ENCODE data around the gene ITPK1. TPM values are rescaled to one million over a fixed set of nuclear protein-coding genes. Genes with fewer than 3 reads are reported as not detected.

ITPK1 gene
- total and polyA plus RNA-seq, 12 donors, result 47.1 to 152 (median 92.7) TPM

DNA sequence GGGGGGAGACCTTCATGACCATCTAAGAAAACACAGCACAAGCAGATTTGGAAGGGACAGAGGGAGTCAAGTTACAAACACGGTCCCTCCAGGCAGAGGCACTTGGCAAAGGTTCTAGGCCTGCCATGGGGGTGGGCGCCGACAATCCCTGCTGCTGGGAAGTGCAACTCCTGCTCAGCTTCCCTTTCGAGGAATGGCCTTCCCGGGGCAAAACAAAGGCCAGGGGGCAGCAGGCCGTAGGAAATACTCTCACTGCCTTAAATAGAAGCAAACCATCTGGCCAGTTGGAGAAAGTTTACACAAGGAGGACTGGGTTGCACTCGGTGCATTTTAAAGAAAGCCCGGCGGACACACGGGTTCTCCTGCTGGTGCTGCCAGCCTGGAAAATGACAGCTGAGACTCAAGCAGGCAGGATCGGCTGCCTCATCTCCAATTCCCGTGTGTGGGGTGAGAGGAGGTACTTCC, 65.8 kb downstream of the ITPK1 start:
- DNase-seq (no peak), ATAC-seq (peak in 5 of 8 donors; percentile 3 to 39 (median 27))
- no peaks in the 10 kb centered on the region for H3K27me3 ChIP-seq
- TF ChIP-seq, protein P1, sequence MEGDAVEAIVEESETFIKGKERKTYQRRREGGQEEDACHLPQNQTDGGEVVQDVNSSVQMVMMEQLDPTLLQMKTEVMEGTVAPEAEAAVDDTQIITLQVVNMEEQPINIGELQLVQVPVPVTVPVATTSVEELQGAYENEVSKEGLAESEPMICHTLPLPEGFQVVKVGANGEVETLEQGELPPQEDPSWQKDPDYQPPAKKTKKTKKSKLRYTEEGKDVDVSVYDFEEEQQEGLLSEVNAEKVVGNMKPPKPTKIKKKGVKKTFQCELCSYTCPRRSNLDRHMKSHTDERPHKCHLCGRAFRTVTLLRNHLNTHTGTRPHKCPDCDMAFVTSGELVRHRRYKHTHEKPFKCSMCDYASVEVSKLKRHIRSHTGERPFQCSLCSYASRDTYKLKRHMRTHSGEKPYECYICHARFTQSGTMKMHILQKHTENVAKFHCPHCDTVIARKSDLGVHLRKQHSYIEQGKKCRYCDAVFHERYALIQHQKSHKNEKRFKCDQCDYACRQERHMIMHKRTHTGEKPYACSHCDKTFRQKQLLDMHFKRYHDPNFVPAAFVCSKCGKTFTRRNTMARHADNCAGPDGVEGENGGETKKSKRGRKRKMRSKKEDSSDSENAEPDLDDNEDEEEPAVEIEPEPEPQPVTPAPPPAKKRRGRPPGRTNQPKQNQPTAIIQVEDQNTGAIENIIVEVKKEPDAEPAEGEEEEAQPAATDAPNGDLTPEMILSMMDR (IDR thresholded peaks at IDR 0.05), result peak in 3 of 9 donors; percentile 18 to 30 (median 22)
- H3K27ac ChIP-seq, result peak overlapping the region in 5 of 10 donors; percentile 3 to 72 (median 53)
- peaks cover 18 to 57% (median 49%) of the 10 kb centered on the region in 9 donors for H3K4me1 ChIP-seq
- H3K4me3 ChIP-seq, result no peak overlapping the region
- intact Hi-C loops (cut with DNase I), result loop anchor here in 3 of 10 donors (5.0 to 10.0 kb wide), 2 partner anchors 42 to 65 kb away; partner anchors contain the start of gene ITPK1 (in 2 of the 3)
- H3K9me3 ChIP-seq, result no peaks in the 10 kb centered on the region
- peaks cover 0 to 3% (median 0%) of the 10 kb centered on the region in 9 donors for H3K36me3 ChIP-seq
- WGBS, 2 donors, result 16 to 26% methylated on average over 12 of the region's 12 CpGs

DNA sequence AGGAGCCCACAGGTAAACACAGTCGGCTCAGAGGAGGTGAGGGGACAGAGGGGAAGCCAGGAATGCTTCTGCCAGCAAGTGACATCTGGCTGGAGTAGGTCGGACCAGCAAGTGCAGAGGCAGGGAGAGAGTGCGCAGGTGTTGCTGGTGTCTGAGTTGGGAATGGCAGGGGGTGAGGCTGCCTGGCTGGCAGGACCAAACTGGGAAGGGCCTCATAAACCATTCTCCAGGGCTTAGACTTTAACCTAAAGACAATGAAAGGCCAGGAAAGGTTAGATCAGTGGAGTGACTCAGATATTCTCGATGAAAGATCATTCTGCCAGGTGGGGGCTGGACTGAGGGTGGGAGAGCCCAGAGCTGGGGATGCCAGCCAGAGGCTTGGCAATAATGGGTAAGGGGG, 66.4 kb downstream of the ITPK1 start:
- no peak overlapping the region for H3K4me3 ChIP-seq
- WGBS, 2 donors, result 67 to 68% methylated on average over 4 of the region's 4 CpGs
- intact Hi-C loops (cut with DNase I), result loop anchor here in 3 of 10 donors (5.0 to 10.0 kb wide), 2 partner anchors 43 to 65 kb away; partner anchors contain the start of gene ITPK1 (in 2 of the 3)
- peak overlapping the region in 5 of 10 donors; percentile 27 to 72 (median 53) for H3K27ac ChIP-seq
- no peaks in the 10 kb centered on the region for H3K9me3 ChIP-seq
- ATAC-seq (no peak), DNase-seq (no peak)
- H3K36me3 ChIP-seq, result peaks cover 0 to 3% (median 0%) of the 10 kb centered on the region in 9 donors
- peaks cover 18 to 63% (median 52%) of the 10 kb centered on the region in 9 donors for H3K4me1 ChIP-seq
- no peaks in the 10 kb centered on the region for H3K27me3 ChIP-seq
- TF ChIP-seq, protein P1 (IDR thresholded peaks at IDR 0.05), result no peak

DNA sequence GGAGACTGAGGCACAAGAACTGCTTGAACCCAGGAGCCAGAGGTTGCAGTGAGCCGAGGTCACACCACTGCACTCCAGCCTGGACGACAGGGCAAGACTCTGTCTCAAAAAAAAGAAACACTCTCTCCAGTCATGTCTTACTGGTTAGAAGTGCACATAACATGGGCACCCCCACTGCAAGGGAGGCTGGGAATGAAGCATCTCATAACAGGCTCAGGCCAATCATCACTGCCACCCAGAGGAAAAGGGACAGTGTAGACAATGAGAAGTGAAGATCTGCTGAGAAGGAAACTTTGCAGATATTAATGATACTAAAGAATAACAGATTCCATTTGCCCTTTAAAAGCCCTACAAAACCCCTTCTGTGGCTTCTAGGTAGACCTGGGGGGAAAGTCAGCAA, 66.9 kb downstream of the ITPK1 start:
- TF ChIP-seq, protein P1 (IDR thresholded peaks at IDR 0.05), result no peak
- H3K4me1 ChIP-seq, result peaks cover 18 to 68% (median 57%) of the 10 kb centered on the region in 9 donors
- intact Hi-C loops (cut with DNase I), result loop anchor here in 3 of 10 donors (5.0 to 10.0 kb wide), 2 partner anchors 43 to 66 kb away; partner anchors contain the start of gene ITPK1 (in 2 of the 3)
- no peaks in the 10 kb centered on the region for H3K9me3 ChIP-seq
- no peaks in the 10 kb centered on the region for H3K27me3 ChIP-seq
- peak overlapping the region in 3 of 10 donors; percentile 27 to 72 (median 37) for H3K27ac ChIP-seq
- no peak for DNase-seq
- peaks cover 0 to 3% (median 0%) of the 10 kb centered on the region in 9 donors for H3K36me3 ChIP-seq
- 81 to 93% methylated on average over 2 of the region's 2 CpGs for WGBS, 2 donors
- no peak for ATAC-seq
- no peak overlapping the region for H3K4me3 ChIP-seq

DNA sequence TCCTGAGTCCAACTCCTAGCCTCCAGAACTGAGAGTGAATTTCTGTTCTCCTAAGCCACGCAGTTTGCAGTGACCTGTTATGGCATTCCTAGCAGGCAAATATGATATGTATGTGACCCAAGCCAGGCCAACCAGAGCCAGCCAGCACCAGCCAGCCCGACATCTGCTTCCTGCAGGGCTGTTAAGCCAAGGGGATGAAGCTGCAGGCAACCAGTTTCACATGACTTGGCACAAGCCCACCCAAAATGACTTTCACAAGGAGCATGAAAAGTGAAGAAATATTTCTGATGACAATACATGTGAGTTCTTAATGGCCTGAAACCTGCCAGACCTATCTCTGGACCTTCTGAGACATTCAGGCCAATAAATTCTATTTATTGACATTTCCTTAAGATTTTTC, 68.1 kb downstream of the ITPK1 start:
- peaks cover 0 to 3% (median 0%) of the 10 kb centered on the region in 9 donors for H3K36me3 ChIP-seq
- no peaks in the 10 kb centered on the region for H3K27me3 ChIP-seq
- 53 to 63% methylated on average over 2 of the region's 2 CpGs for WGBS, 2 donors
- H3K9me3 ChIP-seq, result no peaks in the 10 kb centered on the region
- no peak overlapping the region for H3K27ac ChIP-seq
- no peak overlapping the region for H3K4me3 ChIP-seq
- ATAC-seq (no peak), DNase-seq (no peak)
- TF ChIP-seq, protein P1 (IDR thresholded peaks at IDR 0.05), result no peak
- peaks cover 18 to 79% (median 67%) of the 10 kb centered on the region in 9 donors for H3K4me1 ChIP-seq
- intact Hi-C loops (cut with DNase I), result loop anchor here in 3 of 10 donors (5.0 to 10.0 kb wide), 2 partner anchors 45 to 67 kb away; partner anchors contain the start of gene ITPK1 (in 2 of the 3)

Measured in heart right ventricle (tissue), 16 donors.